K562 treated with DMSO at 1 percent for 24 hours (cell line): Measurements from ENCODE around the gene VTI1A. TPM values are rescaled to one million over a fixed set of nuclear protein-coding genes. Genes with fewer than 3 reads are reported as not detected.

Source experiments
- total RNA-seq: library from RNA; unstranded; fragments of 300-600 nt; gene quantifications from 2 replicates; pipeline ENCODE4 v1.2.3, GENCODE V29; 2022; ENCODE audit warnings: low read depth; ENCODE audit not compliant: insufficient read depth

The VTI1A gene
- 5.5 and 7.9 TPM in 2 replicates for total RNA-seq

DNA sequence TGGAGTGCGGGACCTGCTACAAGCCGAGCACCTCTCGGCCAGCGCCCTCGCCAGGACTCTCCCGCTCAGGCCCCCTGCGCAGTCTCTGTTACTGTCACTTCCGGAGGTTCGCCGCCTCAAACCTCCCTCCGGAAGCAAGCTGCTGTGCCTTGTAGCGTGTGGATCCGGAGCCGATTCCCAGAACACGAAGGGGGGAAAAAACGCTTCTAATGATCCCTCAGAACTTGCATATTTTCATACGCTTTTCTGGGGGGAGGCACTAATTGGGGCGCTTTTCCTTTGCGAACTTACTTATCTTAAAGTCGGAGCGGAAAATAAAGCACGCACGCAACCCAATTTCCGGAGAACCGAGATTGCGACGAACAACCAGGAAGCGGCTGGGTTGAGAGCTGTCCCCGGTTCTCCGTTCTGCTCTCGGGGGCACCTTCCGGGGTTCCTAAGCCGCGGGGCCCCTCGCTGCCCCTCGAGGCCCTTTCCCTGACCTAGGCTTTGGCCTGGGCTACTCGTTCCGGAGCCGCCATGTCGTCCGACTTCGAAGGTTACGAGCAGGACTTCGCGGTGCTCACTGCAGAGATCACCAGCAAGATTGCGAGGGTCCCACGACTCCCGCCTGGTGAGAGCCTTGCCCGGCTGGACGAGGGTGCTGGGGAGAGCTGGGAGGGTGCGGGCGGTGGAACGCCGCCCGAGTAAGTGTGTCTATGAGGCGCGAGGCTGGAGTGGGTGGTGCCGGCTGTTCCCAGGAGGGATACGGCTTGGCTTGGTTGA is at the start of gene VTI1A, which contains the start of gene ZDHHC6:
Gene VTI1A (plus strand): TSS at position 361 of the 765 bp plus-strand sequence. CDS start 159 bp downstream, at position 520.
Gene ZDHHC6 (minus strand): TSS at position 60 of the 765 bp plus-strand sequence. CDS start 1,478 bp downstream, outside the sequence.

Other genes with a start within 250 kb of the VTI1A start
- gene TECTB, start 163.8 kb upstream of the VTI1A start, total RNA-seq = not detected in 2 replicates
- 0.52 and 1.1 TPM in 2 replicates for gene ACSL5, start 73.1 kb upstream of the VTI1A start, total RNA-seq
- gene ZDHHC6, start 301 bp upstream of the VTI1A start, total RNA-seq = 4.5 and 5.0 TPM in 2 replicates